GM18517 (cell line): ENCODE results near the gene CGB8.
"Not testable (repeated sequence)": the region's sequence is repeated elsewhere in the genome, so short reads cannot be mapped to it uniquely, and the experiment has no call there.

ENCODE experiments used
- ATAC-seq: cut with Tn5 transposase; IDR thresholded peaks from one replicate; pipeline ENCODE4 v1.9.1; 2021; ENCODE audit warnings: mild to moderate bottlenecking, moderate library complexity; ENCODE audit not compliant: unreplicated experiment

The CGB8 gene

DNA sequence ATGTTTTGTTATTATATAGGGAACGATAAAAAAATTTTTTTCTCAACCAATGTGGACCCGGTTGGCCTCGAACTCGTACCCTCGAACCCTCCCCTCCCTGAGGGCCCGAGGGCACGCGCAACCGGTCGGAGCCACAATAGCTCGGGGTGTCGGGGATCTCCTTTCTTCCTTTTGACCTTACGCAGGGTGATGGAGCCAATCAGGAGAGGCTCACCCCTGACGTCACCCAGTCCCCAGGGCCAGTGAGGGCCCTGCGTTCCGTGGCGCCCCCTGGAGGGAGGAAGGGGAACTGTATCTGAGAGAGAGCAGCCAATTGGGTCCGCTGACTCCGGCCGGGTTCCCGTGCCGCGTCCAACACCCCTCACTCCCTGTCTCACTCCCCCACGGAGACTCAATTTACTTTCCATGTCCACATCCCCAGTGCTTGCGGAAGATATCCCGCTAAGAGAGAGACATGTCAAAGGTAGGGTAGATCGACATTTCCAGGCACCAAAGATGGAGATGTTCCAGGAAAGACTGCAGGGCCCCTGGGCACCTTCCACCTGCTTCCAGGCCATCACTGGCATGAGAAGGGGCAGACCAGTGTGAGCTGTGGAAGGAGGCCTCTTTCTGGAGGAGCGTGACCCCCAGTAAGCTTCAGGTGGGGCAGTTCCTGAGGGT, 17.1 kb downstream of the CGB8 start, which contains the start of gene CGB2:
CGB2 (plus strand) TSS at position 249 of the 660 bp plus-strand sequence; CDS start at position 455, 206 bp downstream.
- not testable (repeated sequence) for ATAC-seq

DNA sequence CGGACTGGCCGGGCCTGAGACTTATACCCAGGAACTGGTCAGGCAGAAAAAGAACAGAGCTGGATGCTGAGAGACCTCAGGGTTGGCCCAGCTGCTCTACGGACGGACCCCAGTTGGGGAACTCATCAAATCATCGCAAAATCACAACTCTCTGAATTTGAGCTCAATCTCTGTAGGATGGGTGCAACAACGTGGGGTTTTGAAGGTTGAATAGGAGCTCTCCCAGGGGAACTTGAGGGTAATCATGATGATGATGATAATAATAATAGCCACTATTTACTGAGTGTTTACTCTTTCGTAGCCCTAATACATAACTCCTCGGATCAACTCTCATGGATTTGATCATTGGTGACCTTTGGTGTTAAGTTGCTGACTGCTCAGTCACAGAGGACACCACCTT, 18.6 kb downstream of the CGB8 start:
- ATAC-seq = not testable (repeated sequence)

DNA sequence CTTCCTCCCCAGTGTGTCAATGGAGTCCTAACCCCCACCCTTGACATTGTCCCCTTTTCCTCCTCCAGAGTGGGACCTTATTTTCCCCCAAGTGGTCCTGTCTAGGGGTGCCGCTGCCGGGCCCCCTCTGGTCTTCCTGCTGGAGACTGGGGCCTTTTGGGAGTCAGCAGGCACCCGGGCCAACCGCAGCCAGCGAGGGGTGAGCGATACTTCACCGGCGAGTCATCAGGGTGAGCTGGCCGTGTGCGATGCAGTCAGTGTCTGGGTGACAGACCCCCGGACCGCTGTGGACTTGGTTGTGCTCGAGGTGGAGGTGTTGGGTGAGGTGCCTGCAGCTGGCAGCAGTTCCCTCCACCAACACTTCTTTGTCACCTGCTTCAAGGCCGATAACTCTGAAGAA, 19.2 kb downstream of the CGB8 start:
- ATAC-seq = not testable (repeated sequence)

DNA sequence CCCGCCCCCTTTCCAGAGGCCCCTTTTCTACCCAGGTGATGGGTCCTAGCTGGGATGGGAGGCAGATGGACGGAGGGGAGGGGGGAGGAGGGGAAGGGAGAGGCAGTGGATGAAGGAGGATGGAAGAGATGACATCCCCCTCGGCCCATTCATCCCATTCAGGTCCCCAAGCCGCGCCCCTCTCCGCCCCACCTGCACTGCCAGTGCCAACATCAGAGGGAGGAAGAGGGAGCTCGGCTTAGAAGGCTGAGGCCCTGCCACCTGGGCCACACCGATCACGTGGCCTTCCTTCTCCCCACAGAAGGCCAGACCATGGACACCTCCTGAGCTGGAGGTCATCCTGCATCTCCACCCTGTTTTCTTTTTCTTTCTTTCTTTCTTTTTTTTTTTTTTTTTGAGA, 20.2 kb downstream of the CGB8 start:
- ATAC-seq = not testable (repeated sequence)

DNA sequence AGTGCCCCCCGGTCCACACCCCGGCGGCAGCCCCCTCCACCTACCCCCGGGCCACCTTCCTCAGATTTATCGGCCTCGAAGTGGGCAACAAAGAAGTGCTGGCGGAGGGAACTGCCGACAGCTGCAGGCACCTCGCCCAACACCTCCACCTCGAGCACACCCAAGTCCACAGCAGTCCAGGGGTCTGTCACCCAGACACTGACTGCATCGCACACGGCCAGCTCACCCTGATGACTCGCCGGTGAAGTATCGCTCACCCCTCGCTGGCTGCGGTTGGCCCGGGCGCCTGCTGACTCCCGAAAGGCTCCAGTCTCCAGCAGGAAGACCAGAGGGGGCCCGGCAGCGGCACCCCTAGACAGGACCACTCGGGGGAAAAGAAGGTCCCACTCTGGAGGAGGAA, 23.3 kb downstream of the CGB8 start:
- ATAC-seq = not testable (repeated sequence)

DNA sequence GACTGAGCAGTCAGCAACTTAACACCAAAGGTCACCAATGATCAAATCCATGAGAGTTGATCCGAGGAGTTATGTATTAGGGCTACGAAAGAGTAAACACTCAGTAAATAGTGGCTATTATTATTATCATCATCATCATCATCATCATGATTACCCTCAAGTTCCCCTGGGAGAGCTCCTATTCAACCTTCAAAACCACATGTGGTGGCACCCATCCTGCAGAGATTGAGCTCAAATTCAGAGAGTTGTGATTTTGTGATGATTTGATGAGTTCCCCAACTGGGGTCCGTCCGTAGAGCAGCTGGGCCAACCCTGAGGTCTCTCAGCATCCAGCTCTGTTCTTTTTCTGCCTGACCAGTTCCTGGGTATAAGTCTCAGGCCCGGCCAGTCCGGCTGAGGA, 23.8 kb downstream of the CGB8 start:
- not testable (repeated sequence) for ATAC-seq

DNA sequence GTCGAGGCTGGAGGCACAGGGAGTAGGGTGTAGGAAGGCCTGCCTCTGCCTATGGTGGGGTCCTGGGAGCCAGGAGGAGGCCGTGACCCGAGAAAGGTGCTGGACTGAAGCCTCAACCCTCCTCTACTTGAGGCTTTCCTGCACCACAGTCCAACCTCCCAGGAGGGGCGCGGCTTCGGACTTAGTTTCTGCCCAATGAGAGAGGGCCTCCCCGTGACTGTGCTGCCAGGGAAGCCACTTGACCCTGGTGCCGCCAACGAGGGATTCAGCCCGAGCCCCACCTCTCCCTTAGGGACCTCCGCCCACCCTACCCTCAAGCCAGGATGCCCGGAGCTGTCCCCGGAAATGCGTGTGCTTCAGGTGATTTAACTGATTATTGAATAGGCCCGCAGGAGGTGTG, 24.7 kb downstream of the CGB8 start, which contains the start of gene CGB3:
CGB3 (minus strand) TSS at position 101 of the 400 bp plus-strand sequence. CDS start 362 bp downstream, outside the sequence.
- ATAC-seq = not testable (repeated sequence)

DNA sequence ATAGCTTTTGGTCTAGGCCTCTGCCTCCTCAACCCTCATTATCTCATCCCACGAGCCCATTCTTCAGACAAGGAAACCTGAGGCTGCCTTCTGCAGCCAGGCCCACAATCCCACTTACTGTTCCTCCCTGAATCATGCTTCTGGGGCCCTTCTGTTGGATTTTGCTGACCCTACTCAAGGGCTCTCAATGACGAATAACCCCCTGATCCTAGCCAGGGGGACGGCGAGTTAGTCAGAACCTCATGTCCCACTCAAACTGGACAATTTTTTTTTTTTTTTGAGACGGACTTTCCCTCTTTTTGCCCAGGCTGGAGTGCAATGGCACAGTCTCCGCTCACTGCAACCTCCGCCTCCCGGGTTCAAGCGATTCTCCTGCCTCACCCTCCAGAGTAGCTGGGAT, 26.8 kb downstream of the CGB8 start:
- no peak for ATAC-seq

DNA sequence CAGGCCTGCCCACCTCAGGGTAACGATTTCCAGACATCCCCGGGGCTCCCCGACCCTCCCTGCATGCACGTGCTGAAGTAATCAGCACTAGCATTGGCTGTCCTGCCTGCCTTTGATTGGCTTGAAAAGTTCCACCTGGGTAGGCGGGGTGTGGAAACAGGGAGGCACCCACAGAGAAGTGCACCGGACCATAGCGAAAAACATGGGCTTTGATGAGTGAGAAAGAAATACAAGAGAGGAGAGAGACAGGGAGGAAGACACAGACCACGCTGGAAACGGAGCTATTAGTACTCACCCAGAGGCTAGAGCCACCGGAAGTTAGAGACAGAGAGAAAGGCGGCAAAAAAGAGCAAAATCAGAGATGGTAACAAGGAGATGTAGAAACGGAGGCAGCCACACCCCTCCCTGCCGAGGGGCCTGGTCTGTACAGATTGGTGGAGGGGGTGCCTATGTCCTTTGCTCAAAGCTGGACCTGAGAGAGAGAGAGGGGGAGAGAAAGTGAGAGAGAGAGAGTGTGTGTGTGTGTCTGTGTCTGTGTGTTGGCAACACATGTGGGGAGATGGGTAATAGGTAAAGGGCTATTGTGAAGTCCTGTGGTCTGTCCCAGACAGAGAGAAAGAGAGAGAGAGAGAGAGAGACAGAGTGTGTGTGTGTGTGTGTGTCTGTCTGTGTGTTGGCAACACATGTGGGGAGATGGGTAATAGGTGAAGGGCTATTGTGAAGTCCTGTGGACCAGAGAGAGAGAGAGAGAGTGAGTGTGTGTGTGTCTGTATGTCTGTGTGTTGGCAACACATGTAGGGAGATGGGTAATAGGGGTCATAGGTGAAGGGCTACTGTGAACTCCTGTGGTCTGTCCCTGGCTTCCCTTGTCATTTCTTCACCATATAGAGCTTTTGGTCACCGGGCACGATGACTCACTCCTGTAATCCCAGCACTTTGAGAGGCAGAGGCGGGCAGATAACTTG, 27.7 kb downstream of the CGB8 start:
- ATAC-seq = no peak

DNA sequence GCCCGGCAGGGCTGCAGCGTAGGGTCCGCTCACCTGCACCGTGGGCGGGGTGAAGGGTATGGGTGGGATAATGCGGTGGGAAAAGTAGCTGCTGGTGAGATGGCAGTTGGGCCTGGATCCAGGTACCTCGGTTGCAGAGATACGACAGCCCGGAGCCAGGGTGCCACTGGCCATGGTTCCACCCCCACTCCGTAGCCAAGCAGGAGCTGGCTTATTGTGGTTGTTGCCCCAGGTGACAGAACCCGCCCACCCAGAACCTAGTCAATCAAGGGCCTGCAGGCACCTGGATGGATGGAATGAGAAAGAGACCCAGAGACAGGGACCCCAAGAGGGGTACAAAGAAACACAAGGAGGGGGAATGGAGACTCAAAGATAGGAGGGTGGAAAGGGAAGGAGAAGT, 28.6 kb downstream of the CGB8 start:
- ATAC-seq = no peak

DNA sequence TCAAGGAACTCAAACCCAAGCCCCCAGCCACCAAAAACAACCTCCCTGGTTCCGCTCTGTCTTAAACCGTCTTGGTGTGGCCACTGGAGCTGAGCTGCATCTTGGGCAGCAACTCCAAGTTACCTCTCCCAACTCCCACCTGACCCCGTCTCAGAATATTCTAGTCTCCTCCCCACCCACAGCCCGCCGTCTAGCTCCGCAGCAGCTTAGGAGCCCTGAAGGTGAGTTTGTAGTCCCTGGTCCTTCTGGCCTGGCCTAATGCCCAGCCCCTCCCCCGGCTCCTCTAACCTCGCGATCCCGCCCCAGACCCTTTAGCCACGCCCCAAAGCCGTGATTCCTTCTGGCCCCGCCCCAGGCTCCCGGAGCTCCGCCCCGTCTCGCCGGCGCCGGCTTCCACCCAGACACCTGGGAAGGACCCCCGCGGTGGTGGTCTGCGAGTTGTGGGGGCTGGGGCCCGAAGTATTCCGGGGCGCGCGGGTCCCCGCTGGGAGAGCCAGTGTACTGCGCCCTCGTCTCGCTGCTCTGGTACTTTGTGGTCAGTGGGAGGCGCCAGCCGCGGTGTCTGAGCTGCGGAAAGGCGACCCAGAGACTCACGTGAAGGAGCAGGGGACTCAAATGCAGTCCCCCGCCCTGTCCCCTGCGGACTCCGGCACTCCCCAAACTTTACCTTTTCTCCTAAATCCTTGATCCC, 29.5 kb downstream of the CGB8 start:
- ATAC-seq = no peak

DNA sequence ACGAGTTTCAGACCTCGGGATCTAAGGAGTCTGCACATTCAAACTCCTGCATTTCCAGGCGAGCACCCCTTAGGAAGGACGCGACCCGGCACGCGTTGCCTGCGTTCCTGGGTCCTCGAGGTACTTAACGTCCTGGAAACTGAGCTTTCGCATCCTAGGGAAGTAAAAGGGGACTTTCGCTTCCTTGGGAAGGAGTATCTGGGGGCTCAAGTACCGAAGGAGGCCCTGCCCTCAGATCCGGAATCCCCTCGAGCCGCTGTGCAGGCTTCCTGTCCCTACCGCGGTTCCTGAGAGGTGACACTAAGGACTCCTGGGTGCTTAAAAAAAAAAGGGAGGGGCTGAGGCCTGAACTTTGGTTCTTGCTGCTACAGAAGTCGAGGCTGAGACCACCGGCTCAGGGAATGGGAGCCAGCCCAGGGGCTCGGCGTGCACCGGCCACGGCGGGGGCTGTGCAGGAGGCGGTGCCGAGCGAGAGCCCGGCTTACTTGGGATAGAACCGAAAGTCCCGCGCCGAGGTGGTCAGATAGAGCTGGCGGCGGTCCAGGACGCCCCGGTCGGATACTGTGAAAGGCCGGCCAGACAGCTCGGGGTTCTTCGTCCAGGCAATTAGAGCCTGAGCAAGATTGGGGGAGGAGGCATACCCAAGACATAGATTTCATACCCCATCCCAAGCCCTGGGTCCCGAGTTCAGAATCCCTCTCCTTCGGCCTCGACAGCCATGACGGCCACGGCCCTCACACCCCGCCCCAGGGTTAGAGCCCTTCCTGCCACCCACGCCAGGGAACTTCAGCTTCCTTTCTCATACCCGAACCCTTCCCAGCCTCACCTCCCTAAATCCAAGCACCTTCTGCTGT, 30.3 kb downstream of the CGB8 start:
- not testable (repeated sequence) for ATAC-seq

DNA sequence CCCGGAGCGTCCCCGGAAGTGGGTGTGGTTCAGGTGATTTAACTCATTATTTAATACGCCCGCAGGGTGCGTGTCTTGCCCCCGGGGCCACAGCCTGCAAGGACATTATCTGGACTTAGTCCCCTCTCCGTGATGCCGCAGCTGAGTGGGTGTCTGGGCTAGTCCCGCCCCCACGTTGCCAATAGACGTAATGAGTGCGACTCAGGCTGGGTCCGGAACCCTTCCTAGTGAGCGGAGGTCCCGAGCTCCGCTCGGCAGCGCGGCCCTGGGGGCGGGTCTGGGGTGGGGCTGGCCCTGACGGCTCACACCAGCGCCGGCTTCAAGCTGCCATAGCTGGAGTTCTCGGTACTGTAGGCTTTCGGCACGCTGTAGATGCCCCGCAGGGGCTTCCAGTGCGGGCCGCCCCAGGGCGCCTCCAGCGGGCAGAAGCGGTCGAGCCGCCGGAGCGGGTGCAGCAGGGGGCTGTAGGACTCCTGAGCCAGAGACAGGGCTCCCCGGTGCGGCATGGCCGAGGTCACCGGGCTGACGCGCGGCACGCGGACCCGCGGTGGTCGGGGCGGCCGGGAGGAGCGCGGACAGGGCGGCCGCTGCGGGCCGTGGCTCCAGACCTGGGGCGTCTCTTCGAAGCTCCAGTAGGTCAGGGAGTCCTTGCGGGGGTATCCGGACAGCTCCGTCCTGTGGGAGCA, 31.1 kb downstream of the CGB8 start:
- ATAC-seq = no peak

DNA sequence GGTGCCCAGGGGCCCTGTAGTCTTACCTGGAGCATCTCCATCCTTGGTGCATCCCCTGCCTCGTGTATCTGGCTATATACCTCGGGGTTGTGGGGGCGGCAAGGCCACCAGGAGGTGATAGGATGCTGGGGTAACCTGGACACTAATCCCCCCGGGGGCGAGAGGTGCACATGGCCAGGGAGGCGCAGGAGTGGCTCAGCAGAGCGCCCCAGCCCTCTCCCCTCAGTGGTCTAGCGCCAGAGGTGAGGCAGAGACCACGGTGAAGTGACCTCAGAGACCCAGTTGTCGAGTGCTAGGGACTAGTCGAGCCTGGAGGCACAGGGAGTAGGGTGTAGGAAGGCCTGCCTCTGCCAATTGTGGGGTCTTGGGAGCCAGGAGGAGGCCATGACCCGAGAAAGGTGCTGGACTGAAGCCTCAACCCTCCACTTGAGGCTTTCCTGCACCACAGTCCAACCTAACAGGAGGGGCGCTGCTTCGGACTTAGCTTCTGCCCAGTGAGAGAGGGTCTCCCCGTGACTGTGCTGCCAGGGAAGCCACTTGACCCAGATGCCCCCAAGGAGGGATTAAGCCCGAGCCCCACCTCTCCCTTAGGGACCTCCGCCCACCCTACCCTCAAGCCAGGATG, 31.8 kb downstream of the CGB8 start, which contains the start of gene LHB:
LHB (minus strand) TSS at position 51 of the 625 bp plus-strand sequence; CDS start at position 41, 10 bp downstream.
- no peak for ATAC-seq

DNA sequence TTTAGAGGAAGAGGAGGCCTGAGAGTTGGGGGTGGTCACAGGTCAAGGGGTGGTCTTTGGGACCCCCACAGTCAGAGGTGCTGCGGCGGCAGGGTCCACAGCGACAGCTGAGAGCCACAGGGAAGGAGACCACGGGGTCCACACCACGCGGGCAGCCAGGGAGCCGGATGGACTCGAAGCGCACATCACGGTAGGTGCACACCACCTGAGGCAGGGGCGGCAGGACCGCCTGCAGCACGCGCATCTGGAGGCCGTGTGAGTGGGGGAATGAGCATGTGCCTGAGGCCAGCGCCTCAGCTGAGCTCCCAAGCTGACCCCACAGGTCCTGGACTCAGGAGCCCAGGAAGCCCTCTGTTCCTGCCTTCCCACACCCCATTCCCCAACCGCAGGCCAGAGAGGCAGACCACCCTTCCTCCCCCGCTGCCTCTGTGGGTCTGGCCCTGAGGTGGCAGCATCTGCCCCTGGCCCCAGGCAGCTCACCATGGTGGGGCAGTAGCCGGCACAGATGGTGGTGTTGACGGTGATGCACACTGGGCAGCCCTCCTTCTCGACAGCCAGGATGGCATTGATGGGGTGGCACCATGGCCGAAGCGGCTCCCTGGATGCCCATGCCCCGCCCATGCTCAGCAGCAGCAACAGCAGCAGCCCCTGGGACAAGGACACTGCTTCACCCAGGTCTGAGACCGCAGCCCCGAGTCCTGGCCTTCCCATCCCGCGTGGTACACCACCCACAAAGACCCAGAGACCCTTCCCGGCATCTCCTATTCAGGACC, 32.7 kb downstream of the CGB8 start:
- ATAC-seq = no peak

DNA sequence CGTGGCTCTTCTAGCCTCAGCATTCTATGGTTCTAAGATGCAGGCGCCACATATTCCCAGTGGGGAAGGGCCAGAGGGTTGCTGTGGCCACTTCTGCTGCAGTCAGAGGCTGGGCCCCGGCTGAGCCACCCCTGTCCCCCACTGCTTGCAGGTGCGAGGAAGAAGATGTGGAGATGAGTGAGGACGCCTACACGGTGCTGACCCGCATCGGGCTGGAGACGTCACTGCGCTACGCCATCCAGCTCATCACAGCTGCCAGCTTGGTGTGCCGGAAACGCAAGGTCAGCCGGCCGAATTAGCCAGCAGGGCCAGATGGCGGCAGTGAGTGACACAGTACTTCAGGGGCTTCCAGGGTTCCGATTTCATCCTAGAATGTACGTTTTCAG, 34.0 kb downstream of the CGB8 start:
- no peak for ATAC-seq

DNA sequence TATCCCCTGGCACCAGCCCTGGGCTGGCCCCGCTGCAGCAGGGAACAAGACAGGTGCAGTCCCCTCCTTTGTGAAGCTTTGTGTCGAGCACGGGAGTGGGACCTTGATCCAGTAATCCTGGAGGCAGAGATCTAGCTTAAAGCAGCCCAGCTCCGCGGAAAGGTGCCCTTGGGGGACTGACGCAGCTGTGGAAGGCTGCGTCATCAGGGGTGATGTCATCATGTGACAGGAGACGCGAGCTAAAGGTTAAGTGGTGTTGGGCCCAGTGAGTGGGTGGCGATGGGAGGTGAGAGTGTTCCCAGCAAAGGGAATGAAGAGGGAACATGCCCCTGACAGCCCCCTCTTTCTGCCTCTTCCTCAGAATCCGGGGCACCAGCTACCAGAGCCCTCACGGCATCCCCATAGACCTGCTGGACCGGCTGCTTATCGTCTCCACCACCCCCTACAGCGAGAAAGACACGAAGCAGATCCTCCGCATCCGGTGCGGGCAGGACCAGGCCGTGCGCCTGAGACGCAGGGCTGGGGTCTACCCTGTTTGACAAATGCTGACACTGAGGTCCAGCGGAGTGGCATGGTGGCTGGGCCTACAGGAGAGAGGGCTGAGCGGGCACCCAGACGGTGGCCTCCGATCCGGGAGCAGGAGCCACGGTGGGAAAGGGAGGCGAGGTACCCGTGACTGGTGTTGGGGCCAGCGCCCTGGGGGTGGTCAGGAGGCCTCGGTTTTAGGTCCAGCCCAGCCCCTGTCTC, 34.6 kb downstream of the CGB8 start:
- ATAC-seq = no peak

DNA sequence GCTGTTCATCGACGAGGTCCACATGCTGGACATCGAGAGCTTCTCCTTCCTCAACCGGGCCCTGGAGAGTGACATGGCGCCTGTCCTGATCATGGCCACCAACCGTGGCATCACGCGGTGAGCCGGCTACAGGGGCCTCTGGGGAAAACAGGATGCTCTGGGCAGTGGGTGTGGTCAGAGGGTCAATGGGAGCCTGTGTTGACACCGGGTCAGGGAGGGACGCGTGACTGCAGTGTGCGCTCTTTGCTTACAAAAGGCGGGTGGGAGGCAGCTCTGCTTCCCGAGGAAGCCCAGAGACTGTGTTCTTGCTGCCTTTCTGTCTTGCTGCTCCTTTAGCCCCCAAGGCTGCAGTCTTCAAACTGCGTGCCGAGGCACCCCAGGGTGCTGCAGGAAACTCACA, 37.7 kb downstream of the CGB8 start:
- no peak for ATAC-seq
